Measurements from ENCODE around the gene HIVEP1.

- TF ChIP-seq CTCF (IDR thresholded peaks at IDR 0.05) (no peak), POLR2A (IDR thresholded peaks at IDR 0.05) (no peak)
Observed at GRCh38 chr6:11975353-11975977, 36.6 kb upstream of the HIVEP1 start.

Measured in Peyer's patch (tissue), 4 donors.